KBM-7 (cell line): ENCODE results near the gene GPR89A.
"Not testable (repeated sequence)": the region's sequence is repeated elsewhere in the genome, so short reads cannot be mapped to it uniquely, and the experiment has no call there.

Source experiments
- DNase-seq: peaks from one replicate; pipeline ENCODE4 v3.0.0-alpha.2; 2015
- in situ Hi-C: fragments of 300-500 bp; cut with MboI; formaldehyde crosslinking; loops from 2 replicates; pipeline ENCODE4 v1.14.3; 2020; ENCODE audit warnings: low sequenced_read_pairs, low pct_unique_long_range_greater_than_20kb, mixed read lengths

The GPR89A gene

GRCh38 chr1:145710291-145711027 is 102.7 kb downstream of the GPR89A start:
- DNase-seq = no peak
- in situ Hi-C loops = no loop called here

GRCh38 chr1:145711213-145711651 is 103.4 kb downstream of the GPR89A start:
- in situ Hi-C loops = no loop called here
- no peak for DNase-seq

- DNase-seq = no peak
- in situ Hi-C loops = no loop called here
Observed at GRCh38 chr1:145714524-145715111, 106.8 kb downstream of the GPR89A start.

GRCh38 chr1:145716641-145717345 is 109.0 kb downstream of the GPR89A start:
- in situ Hi-C loops = no loop called here
- DNase-seq = no peak

- DNase-seq = no peak
Observed at GRCh38 chr1:145717833-145718232, 110.0 kb downstream of the GPR89A start.

GRCh38 chr1:145718465-145718864 is 110.7 kb downstream of the GPR89A start:
- DNase-seq, in situ Hi-C loops: not testable (repeated sequence)

More at GRCh38 chr1:145717833-145718232, 110.0 kb downstream of the GPR89A start:
- in situ Hi-C loops = no loop called here

GRCh38 chr1:145719230-145720079 is 111.7 kb downstream of the GPR89A start, which contains the start of gene CD160:
TSS of gene CD160 (plus strand) at chr1:145719499. CDS start at chr1:145728328, 8,829 bp downstream.
- in situ Hi-C loops = no loop called here
- DNase-seq = no peak
